SJSA1 (cell line): Measurements from ENCODE around the gene SIK3. TPM values are rescaled to one million over a fixed set of nuclear protein-coding genes. Genes with fewer than 3 reads are reported as not detected.
"Not testable (repeated sequence)": the region's sequence is repeated elsewhere in the genome, so short reads cannot be mapped to it uniquely, and the experiment has no call there.

Experiments used
- DNase-seq, 2 experiments: peaks; one replicate each; pipeline ENCODE4 v3.0.0-alpha.2; 2015 to 2020; ENCODE audit warnings: low spot score in 2 of 2, low read depth in 1 of 2
- H3K27ac ChIP-seq: fragments of 250-450 bp; sonication (Bioruptor Pico); 2 replicates; pipeline ENCODE4 v1.5.1; 2020; ENCODE audit warnings: mild to moderate bottlenecking, moderate library complexity
- H3K27me3 ChIP-seq: fragments of 250-450 bp; sonication (Bioruptor Pico); replicated peaks from 2 replicates; pipeline ENCODE4 v1.5.1; 2020; ENCODE audit warnings: mild to moderate bottlenecking, moderate library complexity
- H3K36me3 ChIP-seq: fragments of 250-450 bp; sonication (Bioruptor Pico); 2 replicates; pipeline ENCODE4 v1.5.1; 2020; ENCODE audit warnings: mild to moderate bottlenecking
- H3K4me1 ChIP-seq: fragments of 250-450 bp; sonication (Bioruptor Pico); replicated peaks from 2 replicates; pipeline ENCODE4 v1.6.1; 2021; ENCODE audit warnings: mild to moderate bottlenecking
- H3K4me3 ChIP-seq: fragments of 250-450 bp; sonication (Bioruptor Pico); 2 replicates; pipeline ENCODE4 v1.5.1; 2020; ENCODE audit warnings: mild to moderate bottlenecking
- H3K9me3 ChIP-seq: fragments of 250-450 bp; sonication (Bioruptor Pico); replicated peaks from 2 replicates; pipeline ENCODE4 v1.5.1; 2020; ENCODE audit warnings: mild to moderate bottlenecking
- total RNA-seq: library from RNA; depleted of rRNA; stranded (reverse); fragments of >200 nt; shearing (Covaris generic); gene quantifications from 2 replicates; pipeline ENCODE4 v1.2.3, GENCODE V29; 2014; rRNA removed

The SIK3 gene
- total RNA-seq: 8.7 and 15.6 TPM in 2 replicates

- Histone ChIP-seq H3K9me3 (no peaks in the 10 kb centered on the region), H3K4me3 (peak within 1 kb of the TSS; percentile 81), H3K27me3 (no peaks in the 10 kb centered on the region), H3K36me3 (peaks cover 5% of the 10 kb centered on the region), H3K4me1 (peaks cover 28% of the 10 kb centered on the region), H3K27ac (peak within 1 kb of the TSS; percentile 95)
- peak; percentile 71 to 85 for DNase-seq
Observed at GRCh38 chr11:117098269-117099232, at the start of gene SIK3. Gene SIK3 (minus strand): TSS chr11:117098428. CDS start chr11:117098415, 13 bp downstream.

GRCh38 chr11:117146521-117146920, 48.3 kb upstream of the SIK3 start:
- Histone ChIP-seq H3K9me3 (no peaks in the 10 kb centered on the region), H3K4me3 (no peak overlapping the region), H3K36me3 (peaks cover 25% of the 10 kb centered on the region), H3K4me1 (peaks cover 12% of the 10 kb centered on the region), H3K27me3 (no peaks in the 10 kb centered on the region), H3K27ac (no peak overlapping the region)
- peak; percentile 12 to 46 for DNase-seq

- H3K36me3 ChIP-seq: peaks cover 25% of the 10 kb centered on the region
- peaks cover 12% of the 10 kb centered on the region for H3K4me1 ChIP-seq
- peak overlapping the region; percentile 81 for H3K4me3 ChIP-seq
- peak overlapping the region; percentile 69 for H3K27ac ChIP-seq
- DNase-seq: peak in 1 of 2 experiments; percentile 58
- H3K27me3 ChIP-seq: no peaks in the 10 kb centered on the region
- no peaks in the 10 kb centered on the region for H3K9me3 ChIP-seq
Observed at GRCh38 chr11:117145393-117145761, 47.1 kb upstream of the SIK3 start.

- no peaks in the 10 kb centered on the region for H3K27me3 ChIP-seq
- no peaks in the 10 kb centered on the region for H3K9me3 ChIP-seq
- H3K36me3 ChIP-seq: peaks cover 25% of the 10 kb centered on the region
- H3K4me3 ChIP-seq: peak overlapping the region; percentile 81
- peaks cover 12% of the 10 kb centered on the region for H3K4me1 ChIP-seq
- peak; percentile 55 to 76 for DNase-seq
- peak overlapping the region; percentile 69 for H3K27ac ChIP-seq
Observed at GRCh38 chr11:117144477-117145392, 46.5 kb upstream of the SIK3 start.

- Histone ChIP-seq H3K4me3 (peak within 1 kb of the TSS; percentile 81), H3K27ac (peak within 1 kb of the TSS; percentile 69), H3K9me3 (no peaks in the 10 kb centered on the region), H3K36me3 (peaks cover 25% of the 10 kb centered on the region), H3K4me1 (peaks cover 12% of the 10 kb centered on the region), H3K27me3 (no peaks in the 10 kb centered on the region)
- DNase-seq: peak; percentile 87 to 91
Observed at GRCh38 chr11:117143871-117144476, 45.7 kb upstream of the SIK3 start, which contains the start of gene PAFAH1B2. Gene PAFAH1B2 (plus strand): TSS chr11:117144287. CDS start chr11:117152448, 8,161 bp downstream.

- Histone ChIP-seq H3K27me3 (no peaks in the 10 kb centered on the region), H3K4me3 (peak overlapping the region; percentile 81), H3K27ac (peak overlapping the region; percentile 69), H3K36me3 (peaks cover 23% of the 10 kb centered on the region), H3K9me3 (no peaks in the 10 kb centered on the region), H3K4me1 (peaks cover 12% of the 10 kb centered on the region)
- DNase-seq: no peak
Observed at GRCh38 chr11:117143390-117143789, 45.2 kb upstream of the SIK3 start.

GRCh38 chr11:117137223-117138086, 39.2 kb upstream of the SIK3 start:
- H3K27ac ChIP-seq, H3K27me3 ChIP-seq, H3K4me3 ChIP-seq, H3K9me3 ChIP-seq, H3K36me3 ChIP-seq, H3K4me1 ChIP-seq, DNase-seq: not testable (repeated sequence)

GRCh38 chr11:117134979-117135378, 36.8 kb upstream of the SIK3 start:
- DNase-seq, H3K27ac ChIP-seq, H3K4me1 ChIP-seq, H3K4me3 ChIP-seq, H3K27me3 ChIP-seq, H3K9me3 ChIP-seq, H3K36me3 ChIP-seq: not testable (repeated sequence)

- Histone ChIP-seq H3K4me1 (no peaks in the 10 kb centered on the region), H3K27ac (no peak overlapping the region), H3K4me3 (no peak overlapping the region), H3K27me3 (no peaks in the 10 kb centered on the region), H3K9me3 (no peaks in the 10 kb centered on the region), H3K36me3 (no peaks in the 10 kb centered on the region)
- no peak for DNase-seq
Observed at GRCh38 chr11:117134431-117134830, 36.2 kb upstream of the SIK3 start.

- H3K27me3 ChIP-seq: no peaks in the 10 kb centered on the region
- no peaks in the 10 kb centered on the region for H3K36me3 ChIP-seq
- H3K4me1 ChIP-seq: no peaks in the 10 kb centered on the region
- no peak overlapping the region for H3K27ac ChIP-seq
- no peaks in the 10 kb centered on the region for H3K9me3 ChIP-seq
- H3K4me3 ChIP-seq: no peak overlapping the region
- no peak for DNase-seq
Observed at GRCh38 chr11:117130879-117131278, 32.7 kb upstream of the SIK3 start.

- not testable (repeated sequence) for H3K27me3 ChIP-seq, H3K4me3 ChIP-seq, H3K4me1 ChIP-seq, H3K36me3 ChIP-seq, H3K27ac ChIP-seq, DNase-seq, H3K9me3 ChIP-seq
Observed at GRCh38 chr11:117130396-117130795, 32.2 kb upstream of the SIK3 start.

GRCh38 chr11:117128289-117128688, 30.1 kb upstream of the SIK3 start:
- Histone ChIP-seq H3K27ac (no peak overlapping the region), H3K36me3 (no peaks in the 10 kb centered on the region), H3K4me1 (no peaks in the 10 kb centered on the region), H3K9me3 (no peaks in the 10 kb centered on the region), H3K4me3 (no peak overlapping the region), H3K27me3 (no peaks in the 10 kb centered on the region)
- DNase-seq: no peak
